GM12878 (cell line): ENCODE measurements around the gene TNFRSF11A. TPM values are rescaled to one million over a fixed set of nuclear protein-coding genes. Genes with fewer than 3 reads are reported as not detected.

ENCODE experiments used
- CTCF ChIP-seq, 3 experiments: IDR thresholded peaks in 2 of 3; conservative IDR thresholded peaks in 1 of 3; 2 replicates each; pipeline ENCODE4 v1.5.1; 2011; ENCODE audit warnings: low read depth in 3 of 3, low read length in 3 of 3, mild to moderate bottlenecking in 3 of 3, control low read depth in 2 of 3, moderate library complexity in 2 of 3, inconsistent platforms in 1 of 3, mixed read lengths in 1 of 3; ENCODE audit not compliant: control insufficient read depth in 2 of 3, insufficient read depth in 1 of 3; ENCODE audit errors: extremely low read depth in 1 of 3
- DPF2 ChIP-seq: fragments of 450-650 bp; IDR thresholded peaks from 2 replicates; pipeline ENCODE4 v1.6.1; 2017; ENCODE audit warnings: mild to moderate bottlenecking
- EP300 ChIP-seq, 2 experiments: fragments of 150-350 bp in 1 of 2; IDR thresholded peaks; 2 replicates each; pipeline ENCODE4 v1.6.1; 2011 to 2012; ENCODE audit warnings: low read depth in 2 of 2, low read length in 2 of 2, borderline replicate concordance in 1 of 2, improper control_type of control experiment in 1 of 2, inconsistent platforms in 1 of 2; ENCODE audit not compliant: control insufficient read depth in 1 of 2
- IKZF1 ChIP-seq: fragments of 450-650 bp; conservative IDR thresholded peaks from 2 replicates; pipeline ENCODE4 v1.6.1; 2017; ENCODE audit warnings: antibody characterized with exemption, mild to moderate bottlenecking
- LARP7 ChIP-seq: fragments of 450-650 bp; IDR thresholded peaks from 2 replicates; pipeline ENCODE4 v1.6.1; 2017; ENCODE audit warnings: mild to moderate bottlenecking
- TCF12 ChIP-seq: IDR thresholded peaks from 2 replicates; pipeline ENCODE4 v1.6.1; 2011; ENCODE audit warnings: low read depth, mild to moderate bottlenecking, low read length
- TCF3 ChIP-seq: IDR thresholded peaks from 2 replicates; pipeline ENCODE4 v1.6.1; 2012; ENCODE audit warnings: low read depth, mild to moderate bottlenecking, low read length, borderline replicate concordance; ENCODE audit not compliant: insufficient read depth
- YY1 ChIP-seq: IDR thresholded peaks from 2 replicates; pipeline ENCODE4 v1.6.1; 2011; ENCODE audit warnings: low read depth, mild to moderate bottlenecking, low read length
- ZBTB33 ChIP-seq: fragments of 450-650 bp; IDR thresholded peaks from 2 replicates; pipeline ENCODE4 v1.6.1; 2017; ENCODE audit warnings: mild to moderate bottlenecking
- ZNF207 ChIP-seq: fragments of 450-650 bp; IDR thresholded peaks from 2 replicates; pipeline ENCODE4 v1.6.1; 2014; ENCODE audit warnings: antibody characterized with exemption, mild to moderate bottlenecking, borderline replicate concordance
- ZNF592 ChIP-seq: fragments of 450-650 bp; IDR thresholded peaks from 2 replicates; pipeline ENCODE4 v1.6.1; 2017; ENCODE audit warnings: mild to moderate bottlenecking, moderate library complexity
- polyA plus RNA-seq, 11 experiments: library from polyadenylated mRNA; depleted of rRNA in 4 of 11; unstranded in 6 of 11; stranded (reverse) in 5 of 11; fragments of >200 nt; fragmentation: Nextera tagmentation in 4 of 11; fragmentation: Illumina TruSeq in 1 of 11; extraction: Ambion mirVana in 4 of 11; extraction: Trizol in 1 of 11; gene quantifications; 1 replicate in 1 of 11; 2 replicates in 10 of 11; pipeline versions ENCODE4 v1.2.1 to v1.2.3, GENCODE V29; 2011 to 2016; ENCODE audit warnings: inconsistent platforms in 2 of 11, missing spikeins in 2 of 11, low read depth in 1 of 11
- total RNA-seq, 4 experiments: library from RNA; depleted of rRNA in 3 of 4; stranded (reverse); fragments of >200 nt in 3 of 4; fragmentation: Illumina TruSeq in 1 of 4; extraction: Trizol in 1 of 4; gene quantifications; 2 replicates each; pipeline versions ENCODE4 v1.2.1 to v1.2.3, GENCODE V29; 2013 to 2021
- TF ChIP-seq, protein P1 (sequence below): fragments of 450-650 bp; IDR thresholded peaks from 2 replicates; pipeline ENCODE4 v1.6.1; 2018; ENCODE audit warnings: borderline replicate concordance, mild to moderate bottlenecking; ENCODE audit not compliant: partially characterized antibody

The TNFRSF11A gene
- total and polyA plus RNA-seq, 10 of the 15 experiments (the other 5 are each of a cell fraction or from before 2014, with no cell fraction given), result 0.07 to 4.0 (median 0.23) TPM

- TF ChIP-seq ZNF592 (no peak), IKZF1 (peak; percentile 69), ZBTB33 (0 out of 2 replicates have a peak, but pooled peaks have one; percentile 46), LARP7 (peak; percentile 4; the same call in 1 of the 2 replicates), TCF12 (0 out of 2 replicates have a peak, but pooled peaks have one; percentile 31), EP300 (IDR thresholded peaks at IDR 0.05; ENCODE audit: borderline replicate concordance in 1 of 2, control insufficient read depth in 1 of 2, low read depth in 2 of 2, low read length in 2 of 2) (no peak), YY1 (0 out of 2 replicates have a peak, but pooled peaks have one; percentile 21), TCF3 (0 out of 2 replicates have a peak, but pooled peaks have one; percentile 70), DPF2 (peak; percentile 84), ZNF207 (no peak), CTCF (IDR thresholded peaks at IDR 0.05 in 2 of 3, conservative IDR thresholded peaks at IDR 0.05 in 1 of 3; ENCODE audit: control insufficient read depth in 2 of 3, extremely low read depth in 1 of 3, insufficient read depth in 1 of 3, low read depth in 3 of 3, low read length in 3 of 3) (peak; percentile 20 to 48 (median 47); a peak in 3 of 6 replicates)
- TF ChIP-seq, protein P1, sequence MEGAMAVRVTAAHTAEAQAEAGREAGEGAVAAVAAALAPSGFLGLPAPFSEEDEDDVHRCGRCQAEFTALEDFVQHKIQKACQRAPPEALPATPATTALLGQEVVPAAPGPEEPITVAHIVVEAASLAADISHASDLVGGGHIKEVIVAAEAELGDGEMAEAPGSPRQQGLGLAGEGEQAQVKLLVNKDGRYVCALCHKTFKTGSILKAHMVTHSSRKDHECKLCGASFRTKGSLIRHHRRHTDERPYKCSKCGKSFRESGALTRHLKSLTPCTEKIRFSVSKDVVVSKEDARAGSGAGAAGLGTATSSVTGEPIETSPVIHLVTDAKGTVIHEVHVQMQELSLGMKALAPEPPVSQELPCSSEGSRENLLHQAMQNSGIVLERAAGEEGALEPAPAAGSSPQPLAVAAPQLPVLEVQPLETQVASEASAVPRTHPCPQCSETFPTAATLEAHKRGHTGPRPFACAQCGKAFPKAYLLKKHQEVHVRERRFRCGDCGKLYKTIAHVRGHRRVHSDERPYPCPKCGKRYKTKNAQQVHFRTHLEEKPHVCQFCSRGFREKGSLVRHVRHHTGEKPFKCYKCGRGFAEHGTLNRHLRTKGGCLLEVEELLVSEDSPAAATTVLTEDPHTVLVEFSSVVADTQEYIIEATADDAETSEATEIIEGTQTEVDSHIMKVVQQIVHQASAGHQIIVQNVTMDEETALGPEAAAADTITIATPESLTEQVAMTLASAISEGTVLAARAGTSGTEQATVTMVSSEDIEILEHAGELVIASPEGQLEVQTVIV, result no peak
These were observed at the start of gene TNFRSF11A (continued) for GRCh38 chr18:62324917-62325805.
